HG03442 (cell line): ENCODE measurements around the gene YLPM1.
"Not testable (repeated sequence)": the region's sequence is repeated elsewhere in the genome, so short reads cannot be mapped to it uniquely, and the experiment has no call there.

Experiments
- ATAC-seq: cut with Tn5 transposase; IDR thresholded peaks from one replicate; pipeline ENCODE4 v1.9.1; 2021; ENCODE audit warnings: mild to moderate bottlenecking, moderate library complexity; ENCODE audit not compliant: unreplicated experiment

Gene YLPM1

DNA sequence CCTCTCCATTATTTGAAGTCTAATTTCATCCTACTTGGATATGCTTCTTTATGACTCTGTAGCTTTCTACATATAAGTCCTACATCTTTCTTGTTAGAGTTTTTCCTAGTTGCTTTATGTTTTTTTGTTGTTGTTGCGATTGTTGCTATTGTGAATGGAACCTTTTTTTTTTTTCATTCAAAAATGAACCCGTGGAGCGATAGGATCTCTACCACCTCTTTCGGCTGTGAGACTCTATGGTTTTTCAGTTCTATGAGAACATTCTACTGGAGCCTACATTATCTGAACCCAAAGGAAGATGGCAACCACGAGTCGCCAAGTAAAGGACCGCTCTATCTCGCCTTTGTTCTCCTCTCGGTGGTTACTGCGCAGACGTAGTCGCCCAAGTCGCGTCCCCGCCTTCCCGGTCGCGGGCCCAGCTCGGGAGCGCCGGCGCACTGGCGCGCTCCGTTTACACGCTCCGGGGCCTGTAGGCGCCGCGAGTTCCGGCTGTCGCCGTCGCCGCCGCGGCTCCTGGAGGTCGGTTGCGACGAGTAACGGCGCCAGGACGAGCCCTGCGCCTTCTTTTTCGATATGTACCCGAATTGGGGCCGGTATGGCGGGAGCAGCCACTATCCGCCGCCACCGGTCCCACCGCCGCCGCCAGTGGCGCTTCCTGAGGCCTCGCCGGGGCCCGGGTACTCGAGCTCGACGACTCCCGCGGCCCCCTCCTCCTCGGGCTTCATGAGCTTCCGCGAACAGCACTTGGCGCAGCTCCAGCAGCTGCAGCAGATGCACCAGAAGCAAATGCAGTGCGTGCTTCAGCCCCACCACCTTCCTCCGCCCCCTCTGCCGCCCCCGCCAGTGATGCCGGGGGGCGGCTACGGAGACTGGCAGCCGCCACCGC is at the start of gene YLPM1:
TSS of gene YLPM1 (plus strand) at position 400 of the 886 bp plus-strand sequence. CDS start at position 574, 174 bp downstream.
- ATAC-seq, result peak; percentile 94

- ATAC-seq, result no peak
These were observed 49.8 kb upstream of the YLPM1 start for GRCh38 chr14:74713395-74713735.

GRCh38 chr14:74720526-74720925 is 42.6 kb upstream of the YLPM1 start:
- ATAC-seq, result no peak

GRCh38 chr14:74723134-74723533 is 40.0 kb upstream of the YLPM1 start:
- ATAC-seq, result no peak

GRCh38 chr14:74732387-74732786 is 30.7 kb upstream of the YLPM1 start:
- ATAC-seq, result no peak

DNA sequence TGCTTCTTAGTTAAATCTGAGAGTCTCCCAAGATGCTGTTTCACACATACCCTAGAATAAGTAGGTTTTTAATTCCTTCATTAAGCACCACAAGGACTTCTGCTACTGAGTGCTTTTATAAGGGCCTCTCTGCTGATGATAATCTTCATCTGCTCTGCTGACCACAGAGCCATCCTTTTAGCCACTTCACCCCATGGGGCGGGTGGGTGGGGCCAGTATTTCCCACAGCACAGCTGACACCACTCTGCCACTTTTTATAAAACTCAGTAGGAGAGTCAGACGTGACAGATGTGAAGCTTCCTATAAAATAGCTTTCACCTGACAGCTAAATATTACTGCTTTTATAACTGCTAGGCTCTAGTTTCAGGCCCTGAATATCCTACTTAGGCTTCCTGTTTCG is 29.9 kb upstream of the YLPM1 start:
- no peak for ATAC-seq

DNA sequence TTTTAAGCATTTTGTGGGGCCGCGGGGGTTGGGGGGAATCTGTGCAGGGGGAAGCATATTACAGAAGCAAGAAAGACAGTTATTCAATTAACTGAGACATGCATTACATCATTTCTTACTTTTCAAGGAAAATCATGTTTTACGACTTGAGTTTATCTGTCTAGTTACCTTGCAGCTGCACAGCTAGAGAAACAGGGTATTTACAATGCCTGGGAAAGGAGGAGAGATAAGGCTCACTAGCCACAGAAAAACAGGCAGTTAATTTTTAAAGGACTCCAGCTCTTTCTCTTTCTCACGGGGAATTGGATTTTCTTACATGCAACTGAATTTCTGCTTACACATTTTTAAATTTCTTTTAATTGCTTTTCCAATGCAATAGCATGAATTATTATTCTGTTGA is 28.0 kb upstream of the YLPM1 start:
- ATAC-seq, result no peak

DNA sequence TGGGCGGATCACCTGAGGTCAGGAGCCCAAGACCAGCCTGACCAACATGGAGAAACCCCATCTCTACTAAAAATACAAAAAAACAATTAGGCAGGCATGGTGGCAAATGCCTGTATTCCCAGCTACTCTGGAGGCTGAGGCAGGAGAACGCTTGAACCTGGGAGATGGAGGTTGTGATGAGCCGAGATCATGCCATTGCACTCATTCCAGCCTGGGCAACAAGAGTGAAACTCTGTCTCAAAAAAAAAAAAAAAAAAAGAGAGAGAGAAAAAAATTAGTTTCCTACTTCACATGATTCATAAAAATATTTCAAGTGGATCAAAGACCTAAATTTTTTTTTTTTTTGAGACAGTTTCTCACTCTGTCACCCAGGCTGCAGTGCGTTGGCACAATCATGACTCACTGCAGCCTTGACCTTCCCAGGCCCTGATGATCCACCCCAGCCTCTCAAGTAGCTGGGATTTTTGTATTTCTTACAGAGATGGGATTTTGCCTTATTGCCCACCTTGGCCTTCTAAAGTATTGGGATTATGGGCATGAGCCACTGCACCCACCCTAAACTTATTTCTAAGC is 25.3 kb upstream of the YLPM1 start:
- no peak for ATAC-seq

DNA sequence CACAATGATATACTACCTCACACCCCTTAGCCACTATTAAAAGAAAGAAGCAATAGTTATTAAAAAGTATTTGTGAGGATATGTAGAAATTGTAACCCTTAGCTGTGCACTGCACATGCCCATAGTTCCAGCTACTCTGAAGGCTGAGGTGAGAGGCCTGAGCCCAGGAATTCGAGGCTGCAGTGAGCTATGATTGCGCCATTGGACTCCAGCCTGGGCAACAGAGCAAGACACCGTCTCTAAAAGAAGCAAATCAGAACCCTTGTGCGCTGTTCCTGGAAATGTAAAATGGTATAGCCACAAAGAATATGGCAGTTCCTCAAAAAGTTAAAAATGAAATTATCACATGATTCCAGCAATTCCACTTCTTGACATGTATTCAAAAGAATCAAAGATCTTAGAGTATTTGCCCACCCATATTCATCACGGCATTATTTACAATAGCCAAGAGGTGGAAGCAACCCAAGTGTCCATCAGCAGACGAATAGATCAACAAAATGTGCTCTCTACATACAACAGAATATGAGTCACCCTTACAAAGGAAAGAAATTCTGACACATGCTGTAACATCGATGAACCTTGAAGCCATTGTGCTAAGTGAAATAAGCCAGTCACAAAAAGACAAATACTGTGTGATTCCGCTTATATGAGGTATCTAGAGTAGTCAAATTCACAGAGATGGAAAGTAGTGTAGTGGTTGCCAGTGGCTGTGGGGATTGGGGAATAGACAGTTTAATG is 23.7 kb upstream of the YLPM1 start:
- no peak for ATAC-seq

GRCh38 chr14:74747237-74747636 is 15.9 kb upstream of the YLPM1 start:
- no peak for ATAC-seq

DNA sequence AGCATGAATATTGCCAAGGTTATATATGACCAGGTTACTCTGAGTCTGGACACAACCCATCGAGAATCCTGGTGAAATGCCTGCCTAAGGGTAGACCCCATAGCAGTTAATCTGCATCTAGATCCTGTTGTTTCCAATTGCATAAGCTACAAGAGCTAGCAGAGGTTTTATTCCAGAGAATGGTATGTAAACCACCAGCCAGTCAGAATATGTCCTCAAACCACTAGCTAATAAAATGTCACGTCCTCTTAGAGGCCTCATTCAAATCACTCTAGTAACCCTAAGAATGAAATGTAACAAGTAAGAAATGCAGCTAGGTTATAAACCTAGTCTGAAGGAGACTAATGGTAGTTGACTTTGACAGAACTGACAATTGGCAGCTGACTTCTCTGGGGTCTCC is 9.0 kb upstream of the YLPM1 start:
- ATAC-seq, result no peak

DNA sequence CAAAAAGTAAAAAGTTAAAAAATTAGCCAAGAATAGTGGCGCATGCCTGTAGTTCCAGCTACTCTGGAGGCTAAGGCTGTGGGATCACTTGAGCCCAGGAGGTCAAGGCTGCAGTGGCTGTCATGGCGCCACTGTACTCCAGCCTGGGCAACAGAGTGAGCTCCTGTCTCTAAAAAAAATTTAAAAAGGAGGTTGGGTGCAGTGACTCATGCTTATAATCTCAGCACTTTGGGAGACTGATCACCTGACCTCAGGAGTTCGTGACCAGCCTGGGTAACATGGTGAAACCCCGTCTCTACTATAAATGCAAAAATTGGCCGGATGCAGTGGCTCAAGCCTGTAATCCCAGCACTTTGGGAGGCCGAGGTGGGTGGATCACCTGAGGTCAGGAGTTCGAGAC is 8.2 kb upstream of the YLPM1 start:
- ATAC-seq, result no peak

DNA sequence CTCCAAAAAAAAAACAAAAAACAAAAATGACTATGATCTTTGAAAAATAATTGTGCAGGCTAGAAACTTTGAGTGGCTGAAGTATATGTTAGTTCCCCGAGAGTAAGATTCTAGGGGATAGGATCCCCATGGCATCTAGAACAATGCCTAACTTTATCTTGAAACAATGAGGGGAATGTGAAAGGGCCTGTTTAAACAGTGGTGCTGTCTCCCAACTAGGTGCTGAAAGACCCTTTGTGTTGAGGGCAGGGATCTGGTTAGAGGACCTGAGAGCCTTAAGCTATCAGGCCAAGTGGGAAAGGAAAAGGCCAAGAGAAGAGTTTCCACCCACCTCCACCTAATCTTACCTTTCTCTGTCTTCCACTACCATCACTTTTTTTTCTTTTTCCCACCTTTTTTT is 6.8 kb upstream of the YLPM1 start:
- no peak for ATAC-seq

- not testable (repeated sequence) for ATAC-seq
These were observed 4.6 kb upstream of the YLPM1 start for GRCh38 chr14:74758505-74758904.

DNA sequence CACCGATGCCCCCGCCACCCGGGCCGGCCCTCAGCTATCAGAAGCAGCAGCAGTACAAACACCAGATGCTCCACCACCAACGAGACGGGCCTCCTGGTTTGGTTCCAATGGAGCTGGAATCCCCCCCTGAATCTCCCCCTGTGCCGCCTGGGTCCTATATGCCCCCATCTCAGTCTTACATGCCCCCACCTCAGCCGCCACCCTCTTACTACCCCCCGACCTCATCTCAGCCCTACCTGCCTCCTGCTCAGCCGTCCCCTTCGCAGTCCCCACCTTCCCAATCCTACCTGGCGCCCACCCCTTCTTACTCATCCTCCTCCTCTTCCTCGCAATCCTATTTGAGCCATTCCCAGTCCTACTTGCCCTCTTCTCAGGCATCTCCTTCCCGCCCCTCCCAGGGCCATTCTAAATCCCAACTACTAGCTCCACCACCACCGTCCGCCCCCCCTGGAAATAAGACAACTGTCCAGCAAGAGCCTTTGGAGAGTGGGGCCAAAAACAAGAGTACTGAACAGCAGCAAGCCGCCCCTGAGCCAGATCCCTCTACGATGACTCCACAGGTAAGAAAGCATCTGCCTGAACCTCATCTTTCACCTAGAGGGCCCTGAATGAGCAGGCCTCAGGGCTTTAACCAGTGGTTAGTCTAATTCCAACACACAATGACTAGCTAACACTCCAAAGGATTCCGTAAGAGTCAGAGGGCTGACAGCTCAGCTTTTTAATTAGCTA is 851 bp downstream of the YLPM1 start:
- ATAC-seq, result no peak

DNA sequence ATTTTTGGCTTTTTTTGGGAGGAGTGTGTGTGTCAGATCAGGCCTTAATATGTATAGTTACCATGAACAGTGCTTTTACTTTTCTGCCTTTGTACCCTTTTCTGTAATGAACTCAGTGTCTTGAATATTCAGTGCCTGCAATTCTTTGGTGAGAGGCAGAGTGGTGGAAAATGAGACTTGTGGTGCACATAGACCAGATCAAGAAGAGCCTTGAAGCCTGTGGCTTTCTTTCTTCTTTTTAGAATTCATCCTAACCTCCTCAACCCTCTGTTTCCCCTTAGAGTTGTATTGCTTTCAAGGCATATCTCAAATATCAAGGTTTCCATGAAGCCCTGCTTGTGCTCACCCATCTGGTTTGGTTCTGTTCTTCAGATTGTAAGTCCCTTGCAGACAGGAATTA is 2.6 kb downstream of the YLPM1 start:
- no peak for ATAC-seq

GRCh38 chr14:74771399-74771798 is 8.3 kb downstream of the YLPM1 start:
- no peak for ATAC-seq

DNA sequence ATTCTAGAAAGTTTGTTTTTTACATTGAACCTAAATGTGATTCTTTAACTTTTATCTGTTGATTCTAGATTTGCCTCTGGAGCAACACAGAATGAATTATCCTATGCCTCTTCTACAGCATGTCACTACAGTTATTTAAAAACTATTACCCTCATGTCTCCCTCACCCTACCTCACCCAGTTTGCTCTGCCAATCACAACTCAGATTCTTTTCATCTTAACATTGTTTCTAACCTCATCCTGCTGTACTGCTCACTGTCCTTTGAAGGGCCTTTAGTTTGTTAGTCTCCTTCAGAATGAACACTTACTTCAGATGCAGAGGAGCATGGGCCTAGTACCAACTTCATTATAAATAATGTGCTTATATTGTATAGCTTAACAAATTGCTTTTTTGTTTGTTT is 21.5 kb downstream of the YLPM1 start:
- ATAC-seq, result no peak

DNA sequence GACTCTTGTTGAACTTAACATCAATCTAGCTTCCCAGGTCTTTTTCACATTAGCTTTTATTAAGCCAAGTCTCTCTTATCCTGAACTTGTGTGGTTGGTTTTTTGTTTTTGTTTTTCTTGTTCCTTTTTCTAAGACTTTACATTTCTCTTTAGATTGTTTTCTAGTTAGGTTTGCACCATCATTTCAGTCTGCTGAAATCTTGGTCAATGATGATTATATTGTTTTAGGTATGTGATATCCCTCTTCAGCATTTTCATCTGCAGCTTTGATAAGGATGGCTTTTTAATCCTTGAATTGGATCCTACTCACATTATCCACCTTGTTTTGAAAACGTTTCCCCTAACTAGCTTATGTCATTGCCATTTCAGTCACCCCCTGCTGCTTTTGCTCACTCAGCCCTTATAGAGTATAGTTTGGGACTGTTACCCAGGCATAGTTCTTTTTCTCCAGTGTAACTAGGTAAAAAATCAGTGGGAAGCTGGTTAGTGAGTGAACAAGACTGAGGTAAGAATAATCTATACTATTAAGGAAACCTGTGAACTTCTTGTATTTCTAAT is 22.0 kb downstream of the YLPM1 start:
- ATAC-seq, result no peak

GRCh38 chr14:74786796-74787315 is 23.7 kb downstream of the YLPM1 start:
- ATAC-seq, result no peak
